Stimulated activated CD4-positive, alpha-beta T cell treated with anti-CD3 and anti-CD28 coated beads, TNF-alpha, amount 100 ng/mL, for 24 hours (primary cell): ENCODE data around the gene DENND1A.

Experiments
- DNase-seq, 3 experiments: peaks; one replicate each; pipeline ENCODE4 v3.0.0-alpha.2; 2020; ENCODE audit warnings: low read depth in 3 of 3

DENND1A gene

DNA sequence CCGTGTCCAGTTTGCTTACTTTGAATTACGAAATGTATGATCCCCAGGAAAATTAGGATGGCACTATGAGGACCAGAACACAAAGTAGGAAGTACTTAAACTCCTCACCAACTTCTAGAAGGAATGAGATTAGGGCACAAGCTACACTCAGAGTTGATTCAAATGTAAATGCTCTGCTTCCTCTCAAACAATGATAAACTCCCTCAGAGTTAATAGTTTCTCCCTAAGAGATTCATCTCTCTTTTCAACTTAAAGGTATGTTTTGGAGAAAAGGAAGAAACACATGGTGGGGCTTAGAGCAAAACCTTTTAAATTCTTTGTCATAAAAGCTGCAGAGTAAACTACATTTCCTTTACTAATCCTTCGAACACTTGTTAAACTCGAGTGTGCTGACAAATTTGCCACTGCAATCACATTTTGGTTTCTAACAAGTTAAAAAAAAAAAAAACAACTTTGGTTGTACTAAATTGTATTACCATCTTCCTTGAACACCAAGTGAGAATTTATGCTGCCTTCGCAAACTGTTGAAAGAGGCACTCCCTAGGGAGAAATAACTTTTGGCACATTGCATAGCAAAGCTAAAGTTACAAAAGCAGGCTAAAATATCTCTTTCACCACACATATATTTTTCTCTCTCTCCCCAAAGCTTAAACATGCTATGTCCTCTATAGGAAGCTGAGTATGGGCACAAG, 66.6 kb downstream of the DENND1A start:
- DNase-seq: no peak

DNA sequence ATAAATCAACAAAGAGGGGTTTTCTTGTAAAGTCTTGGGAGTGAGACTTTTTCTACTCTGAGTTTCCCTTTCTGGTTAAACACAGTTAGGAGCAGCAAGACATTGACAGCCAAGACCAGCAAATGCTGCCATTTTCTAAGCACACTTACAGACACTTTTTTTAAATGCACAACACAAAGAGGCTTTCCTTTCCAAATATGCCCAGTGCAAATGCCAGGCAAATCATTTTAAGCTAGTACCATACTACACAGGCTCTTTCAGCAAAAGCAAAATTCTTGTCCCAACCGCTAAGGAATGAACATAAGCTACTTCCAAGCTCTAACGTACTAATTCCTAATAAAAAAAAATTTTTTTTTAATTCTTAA, 68.2 kb downstream of the DENND1A start:
- no peak for DNase-seq

GRCh38 chr9:123861086-123861755, 68.7 kb downstream of the DENND1A start:
- no peak for DNase-seq

DNA sequence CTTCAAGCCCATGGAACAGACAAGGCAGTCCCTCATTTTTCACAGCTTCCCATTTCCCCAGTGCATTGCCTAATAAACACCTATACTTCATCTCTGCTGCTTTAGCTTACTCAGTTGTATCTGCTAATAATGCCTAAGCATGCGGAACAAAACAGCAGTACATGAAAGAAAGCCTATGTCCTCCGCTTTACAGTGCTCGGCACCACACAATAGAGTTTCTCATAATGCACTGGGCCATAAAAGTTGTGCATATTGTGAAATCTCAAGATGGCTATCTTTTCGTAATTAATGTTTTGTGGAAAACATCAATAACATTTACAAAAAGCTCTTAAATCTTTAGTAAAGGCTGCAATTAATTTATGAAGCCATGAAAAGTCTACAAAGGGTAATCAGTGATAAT, 69.3 kb downstream of the DENND1A start:
- no peak for DNase-seq

- no peak for DNase-seq
Measured at GRCh38 chr9:123852403-123852802, 77.5 kb downstream of the DENND1A start.

DNA sequence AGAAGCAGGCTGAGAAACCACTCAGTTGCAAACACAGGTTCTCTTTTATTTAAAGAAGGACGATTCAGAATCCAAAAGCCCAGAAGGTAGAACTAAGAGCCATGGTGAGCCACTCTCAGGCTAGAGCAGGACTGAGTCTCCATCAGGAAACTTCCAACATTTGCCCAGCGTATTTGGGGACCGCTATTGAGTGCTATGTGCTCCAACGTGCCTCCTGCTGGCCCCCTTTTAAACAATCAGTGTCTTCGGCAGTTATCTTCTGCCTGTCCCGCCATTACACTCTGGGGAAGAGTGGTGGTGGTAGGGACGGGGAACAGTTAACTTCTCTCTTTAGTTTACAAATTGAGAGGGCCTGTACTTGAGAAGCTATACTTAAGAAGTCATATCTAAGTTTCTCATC, 78.1 kb downstream of the DENND1A start:
- no peak for DNase-seq

DNA sequence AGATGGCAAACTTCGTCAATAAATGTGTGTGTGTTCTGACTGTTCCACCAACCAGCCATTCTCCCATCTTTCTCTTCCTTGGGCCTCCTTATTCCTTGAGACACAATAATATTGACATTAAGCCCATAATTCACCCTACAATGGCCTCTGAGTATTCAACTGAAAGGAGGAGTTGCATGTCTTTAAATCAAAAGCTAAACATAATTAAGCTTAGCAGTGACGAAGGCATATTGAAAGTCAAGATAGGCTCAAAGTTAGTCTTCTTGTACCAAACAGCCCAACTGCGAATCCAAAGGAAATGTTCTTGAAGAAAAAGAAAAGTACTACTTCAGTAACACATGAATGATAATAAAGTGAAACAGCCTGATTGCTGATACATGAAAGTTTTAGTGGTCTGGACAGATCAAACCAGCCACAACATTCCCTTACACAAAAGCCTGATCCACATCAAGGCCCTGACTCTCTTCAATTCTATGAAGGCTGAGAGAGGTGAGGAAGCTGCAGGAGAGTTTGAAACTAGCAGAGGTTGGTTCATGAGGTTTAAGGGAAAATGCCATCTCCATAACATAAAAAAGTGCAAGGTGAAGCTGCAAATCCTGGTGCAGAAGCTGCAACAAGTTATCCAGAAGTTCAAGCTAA, 81.4 kb downstream of the DENND1A start:
- no peak for DNase-seq

GRCh38 chr9:123846966-123847365, 83.0 kb downstream of the DENND1A start:
- DNase-seq: no peak

DNA sequence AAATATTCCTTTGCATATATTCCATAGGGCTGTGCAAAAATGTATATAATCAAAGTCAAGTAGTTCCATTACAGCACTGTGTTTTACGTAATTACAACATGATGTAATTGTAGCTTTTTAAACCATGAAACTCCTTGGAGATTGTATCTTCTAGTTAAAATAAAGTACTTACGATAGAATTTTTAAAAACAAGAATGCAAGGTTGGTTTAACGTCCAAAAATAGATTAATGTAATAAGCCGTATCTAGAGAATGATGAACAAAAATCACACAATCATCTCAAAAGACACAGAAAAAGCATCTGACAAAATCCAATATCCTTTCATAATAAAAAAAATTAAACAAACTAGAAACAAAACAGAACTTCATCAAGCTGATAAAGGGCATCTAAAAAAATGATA, 86.2 kb downstream of the DENND1A start:
- no peak for DNase-seq

GRCh38 chr9:123835821-123836220, 94.1 kb downstream of the DENND1A start:
- DNase-seq: no peak

DNA sequence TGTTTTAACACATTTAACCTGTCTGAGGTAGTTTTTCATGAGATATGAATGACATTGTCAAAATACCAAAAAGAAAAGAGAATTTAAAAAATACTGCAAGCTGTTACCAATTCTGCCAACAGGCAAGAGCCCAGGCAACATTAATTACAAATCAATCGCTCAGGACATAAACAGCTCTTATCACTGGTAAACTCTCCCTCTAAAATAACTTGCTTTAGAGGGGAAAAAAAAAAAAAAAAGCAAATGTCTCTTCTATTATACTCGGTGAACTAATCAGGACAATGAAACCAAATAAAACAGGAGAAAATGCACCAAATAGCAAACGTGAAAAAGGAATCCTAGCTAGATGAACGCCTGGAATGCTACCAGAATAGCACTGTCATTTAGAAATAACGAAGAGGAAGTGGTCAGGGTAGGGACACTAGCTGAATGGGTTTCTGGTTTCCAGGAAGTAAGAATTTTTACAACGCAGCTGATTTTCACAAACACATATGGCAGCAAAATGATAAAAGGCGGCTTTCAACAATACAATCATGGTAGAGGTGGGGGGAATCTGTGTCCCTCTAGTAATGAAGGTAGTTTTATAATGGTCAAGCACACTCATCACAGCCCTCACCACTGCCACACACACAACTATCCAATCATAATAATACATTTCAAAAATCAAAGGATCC, 94.9 kb downstream of the DENND1A start:
- DNase-seq: no peak

- DNase-seq: no peak
Measured at GRCh38 chr9:123834218-123834888, 95.6 kb downstream of the DENND1A start.

DNA sequence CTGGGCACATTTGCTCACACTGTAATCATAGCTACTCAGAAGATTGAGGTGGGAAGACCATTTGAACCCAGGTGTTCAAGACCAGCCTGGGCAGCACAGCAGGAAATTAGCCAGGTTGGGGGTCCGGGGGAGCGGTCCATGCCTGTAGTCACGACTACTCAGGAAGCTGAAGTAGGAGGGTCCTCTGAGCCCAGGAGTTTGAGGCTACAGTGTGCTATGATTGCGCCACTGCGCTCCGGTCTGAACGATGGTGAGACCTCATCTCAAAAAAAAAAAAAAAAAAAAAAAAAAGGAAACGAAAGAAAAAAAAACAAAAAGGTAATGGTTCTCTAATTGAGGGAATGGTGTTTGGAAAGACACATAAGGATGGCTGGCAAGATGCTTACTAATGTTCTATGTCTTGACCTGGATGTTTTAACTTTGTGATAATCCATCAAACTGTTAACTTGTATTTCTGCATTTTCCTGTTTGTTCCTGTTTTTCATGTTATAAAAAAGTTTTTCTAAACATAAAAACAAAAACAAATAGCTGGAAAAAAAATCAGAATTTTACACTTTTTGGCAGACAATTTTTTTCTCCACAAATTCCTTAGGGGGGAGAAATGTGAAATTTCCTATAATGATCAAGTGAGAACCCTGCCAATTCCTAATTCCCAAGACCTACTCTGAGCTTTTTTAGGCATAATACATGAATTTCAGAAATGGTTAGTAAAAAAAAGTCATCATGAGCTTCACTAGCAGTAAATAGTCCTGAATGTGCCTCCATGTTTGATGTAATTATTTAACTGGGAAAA, 96.9 kb downstream of the DENND1A start:
- DNase-seq: no peak

GRCh38 chr9:123832176-123832575, 97.8 kb downstream of the DENND1A start:
- DNase-seq: no peak

GRCh38 chr9:123828449-123828848, 101.5 kb downstream of the DENND1A start:
- DNase-seq: no peak

- DNase-seq: no peak
Measured at GRCh38 chr9:123825342-123826060, 104.4 kb downstream of the DENND1A start.

GRCh38 chr9:123823194-123823947, 106.6 kb downstream of the DENND1A start:
- DNase-seq: no peak

DNA sequence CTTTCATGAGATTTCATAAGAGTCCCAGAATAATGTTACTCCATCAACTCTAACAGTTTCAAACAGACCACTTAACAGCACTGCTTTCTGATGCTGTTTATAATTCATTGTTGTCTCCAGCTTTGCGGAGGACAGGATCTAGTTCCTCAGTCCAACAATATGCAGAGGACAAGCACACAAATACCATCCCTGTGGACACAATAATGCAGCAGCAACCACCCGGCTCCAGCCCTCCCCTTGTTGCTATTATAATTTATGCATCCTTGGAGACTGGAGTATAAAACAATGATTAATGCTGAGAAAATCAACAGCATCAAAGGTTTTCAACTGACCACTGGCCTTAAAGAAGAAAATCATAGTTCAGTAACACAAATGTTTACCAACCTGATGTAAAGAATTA, 108.3 kb downstream of the DENND1A start:
- no peak for DNase-seq

DNA sequence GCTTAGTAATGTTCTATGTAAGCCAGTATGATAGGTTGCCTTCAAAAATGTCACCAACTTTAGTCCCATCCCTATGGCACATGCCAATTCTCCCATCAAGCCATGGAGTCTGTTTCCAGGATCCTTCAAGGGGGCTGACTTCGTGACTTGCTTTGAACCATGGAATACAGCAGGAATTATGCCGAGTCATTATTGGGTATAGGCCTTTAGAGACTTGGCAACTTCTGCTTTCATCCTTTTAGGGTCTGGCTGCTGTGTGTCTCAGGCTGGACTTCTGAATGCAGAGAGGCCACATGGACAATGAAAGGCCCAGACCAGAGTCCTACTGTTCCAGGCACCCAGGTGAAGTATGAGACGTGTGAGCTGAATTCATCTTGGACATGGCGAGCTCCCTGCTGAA, 109.8 kb downstream of the DENND1A start:
- DNase-seq: no peak
